ENCODE results near the gene COL6A5.

COL6A5 gene

GRCh38 chr3:130528120-130528519, 182.6 kb downstream of the COL6A5 start:
- no peak overlapping the region for H3K4me3 ChIP-seq (ENCODE audit: low read depth, low read length)
- no peak overlapping the region for H3K9ac ChIP-seq (ENCODE audit: low read depth, low read length)
- H3K4me1 ChIP-seq (ENCODE audit: control insufficient read depth, insufficient read depth, low read length) = peaks cover 2% of the 10 kb centered on the region
- H3K9me3 ChIP-seq (ENCODE audit: control insufficient read depth, insufficient read depth, low read length) = no peaks in the 10 kb centered on the region
- H3K36me3 ChIP-seq (ENCODE audit: control insufficient read depth, insufficient read depth, low read length) = no peaks in the 10 kb centered on the region
- H3K27me3 ChIP-seq (ENCODE audit: control insufficient read depth, insufficient read depth, low read length) = no peaks in the 10 kb centered on the region

GRCh38 chr3:130529486-130530215, 184.2 kb downstream of the COL6A5 start:
- Histone ChIP-seq H3K27me3 (ENCODE audit: control insufficient read depth, insufficient read depth, low read length) (no peaks in the 10 kb centered on the region), H3K9me3 (ENCODE audit: control insufficient read depth, insufficient read depth, low read length) (no peaks in the 10 kb centered on the region), H3K4me3 (ENCODE audit: low read depth, low read length) (no peak overlapping the region), H3K4me1 (ENCODE audit: control insufficient read depth, insufficient read depth, low read length) (peaks cover 2% of the 10 kb centered on the region), H3K36me3 (ENCODE audit: control insufficient read depth, insufficient read depth, low read length) (no peaks in the 10 kb centered on the region), H3K9ac (ENCODE audit: low read depth, low read length) (no peak overlapping the region)

GRCh38 chr3:130533247-130533646, 187.8 kb downstream of the COL6A5 start:
- H3K27me3 ChIP-seq (ENCODE audit: control insufficient read depth, insufficient read depth, low read length) = no peaks in the 10 kb centered on the region
- no peak overlapping the region for H3K4me3 ChIP-seq (ENCODE audit: low read depth, low read length)
- peaks cover 2% of the 10 kb centered on the region for H3K4me1 ChIP-seq (ENCODE audit: control insufficient read depth, insufficient read depth, low read length)
- no peaks in the 10 kb centered on the region for H3K9me3 ChIP-seq (ENCODE audit: control insufficient read depth, insufficient read depth, low read length)
- no peak overlapping the region for H3K9ac ChIP-seq (ENCODE audit: low read depth, low read length)
- no peaks in the 10 kb centered on the region for H3K36me3 ChIP-seq (ENCODE audit: control insufficient read depth, insufficient read depth, low read length)

All from iPS-15b (cell line).